ENCODE measurements around the gene DUSP23. TPM values are rescaled to one million over a fixed set of nuclear protein-coding genes. Genes with fewer than 3 reads are reported as not detected.
A peak's percentile ranks its signal among the peaks of the same experiment; 100 is the strongest.

Gene DUSP23
- total and polyA plus RNA-seq, 7 donors = 18.5 to 236 (median 46.5) TPM

DNA sequence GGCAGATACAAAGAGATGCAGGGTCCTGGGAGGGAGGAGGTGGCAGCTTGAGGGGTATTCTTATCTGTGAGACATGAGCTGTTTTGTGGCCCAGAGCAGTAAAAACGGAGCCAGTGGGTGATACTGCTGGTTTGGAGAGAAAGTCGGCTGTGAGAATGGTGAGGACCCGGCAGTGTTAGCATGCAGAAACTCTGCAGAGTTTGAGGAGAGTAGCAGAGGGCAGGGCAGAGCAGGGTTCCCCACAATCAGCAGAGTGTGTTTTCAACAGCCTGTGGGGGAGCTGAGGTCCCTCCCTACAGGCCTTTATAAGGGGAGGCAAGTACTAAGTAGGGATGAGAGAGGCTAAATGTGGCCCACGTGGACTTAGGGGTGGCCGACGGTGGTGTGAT lies 46.3 kb downstream of the DUSP23 start:
- DNase-seq (no peak), ATAC-seq (no peak)
- Histone ChIP-seq H3K4me1 (peaks cover 8% of the 10 kb centered on the region), H3K36me3 (ENCODE audit: insufficient read depth in 1 of 2, low read depth in 1 of 2) (no peaks in the 10 kb centered on the region), H3K9me3 (no peaks in the 10 kb centered on the region), H3K4me3 (peak overlapping the region; percentile 2), H3K27me3 (ENCODE audit: insufficient read depth in 3 of 3, low read length in 2 of 3) (no peaks in the 10 kb centered on the region), H3K27ac (no peak overlapping the region)
- WGBS, 3 donors = 89 to 93% (median 90%) methylated on average over 6 of the region's 6 CpGs
- intact Hi-C loops (cut with DNase I) = no loop called here
- no peak for TF ChIP-seq CTCF (IDR thresholded peaks at IDR 0.05)

- 95 to 98% (median 97%) methylated on average over 3 of the region's 3 CpGs for WGBS, 3 donors
- Histone ChIP-seq H3K27ac (no peak overlapping the region), H3K9me3 (no peaks in the 10 kb centered on the region), H3K27me3 (ENCODE audit: insufficient read depth in 3 of 3, low read length in 2 of 3) (no peaks in the 10 kb centered on the region), H3K4me3 (no peak overlapping the region), H3K4me1 (peaks cover 8% of the 10 kb centered on the region), H3K36me3 (ENCODE audit: insufficient read depth in 1 of 2, low read depth in 1 of 2) (no peaks in the 10 kb centered on the region)
- intact Hi-C loops (cut with DNase I) = no loop called here
- no peak for ATAC-seq
- no peak for DNase-seq
- no peak for TF ChIP-seq CTCF (IDR thresholded peaks at IDR 0.05)
These were observed 46.8 kb downstream of the DUSP23 start for GRCh38 chr1:159827549-159827948.

- WGBS, 3 donors = 84 to 97% (median 96%) methylated on average over 3 of the region's 3 CpGs
- H3K4me3 ChIP-seq = no peak overlapping the region
- no peak for TF ChIP-seq CTCF (IDR thresholded peaks at IDR 0.05)
- ATAC-seq (no peak), DNase-seq (no peak)
- intact Hi-C loops (cut with DNase I) = no loop called here
- no peaks in the 10 kb centered on the region for H3K9me3 ChIP-seq
- no peak overlapping the region for H3K27ac ChIP-seq
- peaks cover 8% of the 10 kb centered on the region for H3K4me1 ChIP-seq
- no peaks in the 10 kb centered on the region for H3K27me3 ChIP-seq (ENCODE audit: insufficient read depth in 3 of 3, low read length in 2 of 3)
- H3K36me3 ChIP-seq (ENCODE audit: insufficient read depth in 1 of 2, low read depth in 1 of 2) = no peaks in the 10 kb centered on the region
These were observed 47.4 kb downstream of the DUSP23 start for GRCh38 chr1:159828176-159828575.

GRCh38 chr1:159828581-159829272 lies 48.0 kb downstream of the DUSP23 start:
- no peaks in the 10 kb centered on the region for H3K9me3 ChIP-seq
- H3K4me3 ChIP-seq = no peak overlapping the region
- H3K4me1 ChIP-seq = peaks cover 8% of the 10 kb centered on the region
- 90 to 94% (median 91%) methylated on average over 11 of the region's 11 CpGs for WGBS, 3 donors
- H3K36me3 ChIP-seq (ENCODE audit: insufficient read depth in 1 of 2, low read depth in 1 of 2) = no peaks in the 10 kb centered on the region
- TF ChIP-seq CTCF (IDR thresholded peaks at IDR 0.05) = no peak
- H3K27me3 ChIP-seq (ENCODE audit: insufficient read depth in 3 of 3, low read length in 2 of 3) = no peaks in the 10 kb centered on the region
- ATAC-seq (no peak), DNase-seq (no peak)
- no peak overlapping the region for H3K27ac ChIP-seq
- intact Hi-C loops (cut with DNase I) = no loop called here

GRCh38 chr1:159829273-159829634 lies 48.5 kb downstream of the DUSP23 start:
- no peak overlapping the region for H3K4me3 ChIP-seq
- H3K9me3 ChIP-seq = no peaks in the 10 kb centered on the region
- no peaks in the 10 kb centered on the region for H3K36me3 ChIP-seq (ENCODE audit: insufficient read depth in 1 of 2, low read depth in 1 of 2)
- peaks cover 8% of the 10 kb centered on the region for H3K4me1 ChIP-seq
- H3K27me3 ChIP-seq (ENCODE audit: insufficient read depth in 3 of 3, low read length in 2 of 3) = no peaks in the 10 kb centered on the region
- DNase-seq (peak; percentile 42 to 66), ATAC-seq (peak; percentile 64 to 86 (median 76))
- intact Hi-C loops (cut with DNase I) = no loop called here
- no peak overlapping the region for H3K27ac ChIP-seq
- WGBS, 3 donors = 34 to 37% (median 37%) methylated on average over 3 of the region's 3 CpGs
- TF ChIP-seq CTCF (IDR thresholded peaks at IDR 0.05) = peak; percentile 39

Data from psoas muscle (tissue), 8 donors.